Activated T-cell treated with anti-CD3 and anti-CD28 coated beads for 4 hours (primary cell): Measurements from ENCODE around the gene DENND5A.
"Not testable (repeated sequence)": the region's sequence is repeated elsewhere in the genome, so short reads cannot be mapped to it uniquely, and the experiment has no call there.

Experiments
- DNase-seq: peaks from one replicate; pipeline ENCODE4 v3.0.0-alpha.2; 2020

Gene DENND5A

GRCh38 chr11:9264316-9265210 lies 587 bp downstream of the DENND5A start:
- DNase-seq, result no peak

GRCh38 chr11:9263840-9264315 lies 1.3 kb downstream of the DENND5A start:
- peak; percentile 42 for DNase-seq

DNA sequence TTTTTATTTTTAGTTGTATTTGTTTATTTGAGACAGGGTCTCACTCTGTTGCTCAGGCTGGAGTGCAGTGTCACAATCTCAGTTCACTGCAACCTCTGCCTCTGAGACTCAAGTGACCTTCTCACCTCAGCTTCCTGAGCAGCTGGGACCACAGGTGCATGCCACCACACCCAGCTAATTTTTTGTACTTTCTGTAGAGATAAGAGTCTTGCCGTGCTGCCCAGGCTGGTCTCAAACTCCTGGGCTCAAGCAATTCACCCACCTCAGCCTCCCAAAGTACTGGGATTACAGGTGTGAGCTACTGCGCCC lies 4.4 kb downstream of the DENND5A start:
- DNase-seq, result not testable (repeated sequence)

GRCh38 chr11:9259981-9260837 lies 4.9 kb downstream of the DENND5A start:
- no peak for DNase-seq

GRCh38 chr11:9258279-9258678 lies 6.9 kb downstream of the DENND5A start:
- DNase-seq, result not testable (repeated sequence)

DNA sequence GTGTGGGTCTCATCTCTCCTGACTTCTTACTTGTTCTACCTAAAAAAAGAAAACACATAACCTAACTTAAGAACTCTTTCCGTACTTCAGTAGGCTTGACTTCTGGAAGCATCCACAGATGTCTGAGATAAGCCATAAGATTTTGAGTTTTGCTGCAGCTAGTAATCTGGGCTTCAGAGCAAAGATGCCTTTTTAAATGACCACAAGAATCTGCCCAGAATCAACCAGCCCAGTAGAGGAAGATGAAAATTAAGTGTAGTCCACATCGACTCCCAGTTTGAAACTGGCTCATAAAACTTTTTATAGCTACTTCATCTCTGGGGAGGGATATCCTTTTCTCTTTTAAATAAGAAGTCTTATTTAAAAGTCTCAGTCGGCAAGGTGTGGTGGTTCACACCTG lies 10.7 kb downstream of the DENND5A start:
- no peak for DNase-seq

GRCh38 chr11:9253086-9253485 lies 12.1 kb downstream of the DENND5A start:
- DNase-seq, result no peak

DNA sequence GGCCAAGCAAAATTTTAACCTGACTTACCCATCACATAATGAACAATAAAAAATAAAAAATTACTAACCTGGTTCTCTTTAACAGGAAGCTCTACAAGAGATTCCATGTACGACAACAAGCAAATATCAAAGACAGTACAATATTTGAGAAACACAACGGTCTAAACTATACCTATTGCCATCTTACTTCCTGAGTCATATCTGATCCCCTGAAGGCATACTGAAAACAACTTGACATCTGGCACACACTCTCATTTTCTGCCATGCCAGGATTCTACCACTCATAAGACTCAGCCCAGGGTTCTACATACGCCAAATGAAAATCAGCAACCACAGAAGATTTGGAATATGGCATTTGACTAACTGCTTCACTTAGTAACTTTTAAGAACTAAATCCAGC lies 13.8 kb downstream of the DENND5A start:
- no peak for DNase-seq

- no peak for DNase-seq
Measured at GRCh38 chr11:9250139-9250582, 15.0 kb downstream of the DENND5A start.

DNA sequence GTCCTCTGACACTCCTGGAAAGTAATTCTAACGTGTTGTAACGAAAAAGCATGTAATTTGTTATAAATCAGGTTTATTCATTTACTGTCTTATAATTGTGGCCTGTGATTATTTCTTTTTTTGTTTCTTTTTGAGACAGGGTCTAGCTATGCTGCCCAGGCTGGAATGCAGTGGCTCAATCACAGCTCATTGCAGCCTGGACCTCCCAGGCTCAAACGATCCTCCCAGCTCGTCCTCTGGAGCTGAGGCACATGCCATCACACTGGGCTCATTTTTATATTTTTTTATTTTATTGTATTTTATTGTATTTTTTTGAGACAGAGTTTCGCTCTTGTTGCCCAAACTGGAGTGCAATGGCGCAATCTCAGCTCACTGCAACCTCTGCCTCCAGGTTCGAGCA lies 15.9 kb downstream of the DENND5A start:
- no peak for DNase-seq

GRCh38 chr11:9247863-9248262 lies 17.3 kb downstream of the DENND5A start:
- DNase-seq, result no peak

- not testable (repeated sequence) for DNase-seq
Measured at GRCh38 chr11:9236242-9236641, 28.9 kb downstream of the DENND5A start.

GRCh38 chr11:9232482-9232881 lies 32.7 kb downstream of the DENND5A start:
- no peak for DNase-seq

DNA sequence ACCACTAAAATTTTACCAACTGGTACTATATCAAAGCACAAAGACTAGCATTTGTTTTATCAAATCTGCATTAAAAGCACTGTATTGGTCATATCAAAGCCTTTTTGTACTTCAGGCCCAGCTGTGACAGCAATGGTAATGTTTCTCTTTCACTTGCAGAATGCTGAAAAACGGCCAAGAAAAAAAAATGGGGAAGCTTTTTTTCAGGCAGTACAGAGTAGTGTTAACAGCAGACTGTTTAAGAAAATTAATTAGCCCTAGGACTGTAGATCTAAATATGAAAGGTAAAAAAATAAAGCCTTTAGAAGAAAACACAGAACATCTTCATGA lies 33.3 kb downstream of the DENND5A start:
- DNase-seq, result no peak

GRCh38 chr11:9230296-9230695 lies 34.9 kb downstream of the DENND5A start:
- DNase-seq, result no peak

DNA sequence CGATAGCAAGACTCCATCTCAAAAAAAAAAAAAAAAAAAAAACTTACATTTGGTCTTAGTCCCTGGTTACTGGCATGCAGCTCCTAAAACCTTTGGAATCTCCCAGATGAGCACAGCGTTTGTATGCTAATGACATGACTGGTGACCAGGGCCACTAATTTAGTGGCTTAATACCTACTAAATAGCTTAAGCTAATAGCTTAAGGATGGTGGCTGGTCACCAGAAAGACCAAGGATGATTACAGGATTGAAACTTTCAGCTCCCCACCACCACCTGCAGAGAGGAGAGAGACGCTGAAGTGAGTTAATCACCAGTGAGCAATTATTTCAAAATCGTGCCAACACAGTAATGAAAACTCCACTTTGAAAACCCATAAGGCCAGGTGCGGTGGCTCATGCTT lies 37.1 kb downstream of the DENND5A start:
- DNase-seq, result no peak

DNA sequence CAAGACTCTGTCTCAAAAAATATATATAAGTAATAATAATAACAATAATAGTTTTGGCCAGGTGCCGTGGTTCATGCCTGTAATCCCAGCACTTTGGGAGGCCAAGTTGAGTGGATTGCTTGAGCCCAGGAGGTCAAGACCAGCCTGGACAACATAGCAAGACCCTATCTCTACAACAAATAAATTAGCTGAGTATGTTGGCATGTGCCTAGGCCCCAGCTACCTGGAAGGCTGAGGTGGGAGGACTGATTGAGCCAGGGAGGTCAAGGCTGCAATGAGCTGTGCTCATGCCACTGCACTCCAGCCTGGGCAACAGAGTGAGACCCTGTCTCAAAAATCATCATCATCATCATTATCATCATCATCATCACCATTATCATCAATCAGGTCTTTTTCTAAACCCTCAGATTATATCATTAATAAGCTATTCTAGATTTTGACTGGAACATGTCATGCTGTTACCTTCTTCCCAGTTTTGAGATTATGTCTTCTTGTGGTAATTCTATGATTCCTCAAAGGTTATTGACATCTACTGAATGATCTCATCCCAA lies 39.3 kb downstream of the DENND5A start:
- DNase-seq, result no peak

- DNase-seq, result no peak
Measured at GRCh38 chr11:9222654-9223053, 42.5 kb downstream of the DENND5A start.

DNA sequence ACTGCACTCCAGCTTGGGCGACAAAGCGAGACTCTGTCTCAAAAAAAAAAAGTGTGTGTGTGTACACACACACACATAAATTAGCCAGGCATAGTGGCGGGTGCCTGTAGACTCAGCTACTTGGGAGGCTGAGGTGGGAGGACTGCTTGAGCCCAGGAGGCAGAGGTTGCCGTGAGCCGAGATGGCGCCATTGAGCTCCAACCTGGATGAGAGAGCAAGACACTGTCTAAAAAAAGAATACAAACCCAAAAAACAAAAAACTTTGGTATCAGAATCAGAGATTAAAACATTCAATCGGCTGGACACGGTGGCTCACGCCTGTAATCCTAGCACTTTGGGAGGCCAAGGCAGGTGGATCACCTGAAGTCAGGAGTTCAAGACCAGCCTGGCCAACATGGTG lies 44.3 kb downstream of the DENND5A start:
- DNase-seq, result not testable (repeated sequence)

DNA sequence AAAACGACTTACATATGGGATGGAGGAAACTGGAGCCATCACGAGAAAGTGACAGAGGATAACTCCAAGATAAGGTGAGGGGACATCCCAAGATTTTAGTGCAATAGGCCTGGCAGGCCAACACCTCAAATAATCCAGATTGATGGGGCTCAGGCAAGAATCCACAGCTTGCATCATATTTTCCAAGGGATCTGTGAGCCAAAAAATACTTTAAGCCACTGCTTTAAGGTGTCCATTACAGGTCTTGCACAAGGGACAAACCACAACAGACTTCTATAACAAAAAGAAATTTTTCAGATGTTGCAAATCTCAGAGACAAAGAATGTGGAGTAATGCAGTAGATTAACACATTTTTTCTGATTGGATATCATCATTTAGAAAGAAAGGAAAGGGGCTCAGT lies 45.6 kb downstream of the DENND5A start:
- DNase-seq, result no peak

DNA sequence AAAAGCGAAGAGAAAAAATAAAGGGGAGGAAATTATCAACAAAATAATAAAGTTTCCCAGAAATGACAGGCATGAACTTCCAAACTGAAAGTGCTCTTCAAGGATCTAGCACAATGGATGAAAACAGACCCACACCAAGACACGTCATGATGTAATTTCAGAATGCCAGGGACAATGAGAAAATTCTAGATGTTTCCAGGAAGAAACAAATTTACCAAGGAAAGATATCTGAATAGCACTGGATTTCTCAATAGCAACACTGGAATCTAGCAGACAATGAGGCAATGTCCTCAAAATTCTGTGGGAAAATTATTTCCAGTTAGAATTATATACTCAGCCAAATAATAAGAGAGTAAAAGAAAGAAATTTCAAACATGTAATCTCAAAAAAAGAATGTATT lies 46.0 kb downstream of the DENND5A start:
- no peak for DNase-seq

DNA sequence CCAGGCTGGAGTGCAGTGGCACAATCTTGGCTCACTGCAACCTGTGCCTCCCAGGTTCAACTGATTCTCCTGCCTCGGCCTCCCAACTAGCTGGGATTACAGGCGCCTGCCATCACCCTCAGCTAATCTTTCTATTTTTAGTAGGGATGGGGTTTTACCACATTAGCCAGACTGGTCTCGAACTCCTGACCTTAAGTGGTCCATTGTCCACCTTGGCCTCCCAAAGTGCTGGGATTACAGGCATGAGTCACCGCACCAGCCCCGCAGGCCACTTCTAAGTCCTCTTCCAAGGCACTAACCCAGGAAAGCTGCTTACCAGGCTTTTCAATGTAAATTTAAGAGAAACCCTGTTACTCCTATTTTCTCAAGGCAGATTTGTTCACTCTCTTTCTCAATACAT lies 50.4 kb downstream of the DENND5A start:
- no peak for DNase-seq

- no peak for DNase-seq
Measured at GRCh38 chr11:9211322-9211721, 53.8 kb downstream of the DENND5A start.

GRCh38 chr11:9210922-9211320 lies 54.2 kb downstream of the DENND5A start:
- no peak for DNase-seq
